IMR-90 (cell line): ENCODE measurements around the gene HOXD12. TPM values are rescaled to one million over a fixed set of nuclear protein-coding genes. Genes with fewer than 3 reads are reported as not detected.

Source experiments
- ATAC-seq: fragments of 200-7000 bp; cut with Tn5 transposase; 2 replicates; pipeline ENCODE4 v1.9.1; 2020; ENCODE audit warnings: low read depth, mild to moderate bottlenecking, moderate library complexity
- BruUV-seq: library from RNA; stranded (reverse); fragments of 400-500 nt; replicated peaks from 2 replicates; lab custom pipeline; 2021; lab: Mats Ljungman, UMichigan
- CTCF ChIA-PET: fragments of 300-600 bp; formaldehyde crosslinking; extraction: SDS; loops from one replicate; lab custom pipeline; 2021; ENCODE audit warnings: antibody characterized with exemption; lab: Yijun Ruan, JAX
- POLR2A ChIA-PET: fragments of 300-600 bp; sonication (Branson Sonifier 250); formaldehyde crosslinking; loops from one replicate; lab custom pipeline; 2022; ENCODE audit warnings: antibody characterized with exemption; ENCODE audit not compliant: unreplicated experiment; lab: Charles Lee
- DNase-seq: peaks from one replicate; pipeline ENCODE4 v3.0.0; 2013
- H2AFZ ChIP-seq: replicated peaks from 2 replicates; pipeline ENCODE3; 2013; ENCODE audit warnings: low read length, mild to moderate bottlenecking; ENCODE audit not compliant: poor library complexity
- H2AK5ac ChIP-seq: 2 replicates; pipeline ENCODE4 v1.6.1; 2013; ENCODE audit warnings: low read depth, low read length, inconsistent platforms
- H2AK9ac ChIP-seq: replicated peaks from 2 replicates; pipeline ENCODE3; 2013; ENCODE audit warnings: mild to moderate bottlenecking, low read depth, low read length, moderate library complexity; ENCODE audit not compliant: poor library complexity
- H2BK120ac ChIP-seq: 2 replicates; pipeline ENCODE4 v1.6.1; 2013; ENCODE audit warnings: low read depth, low read length, inconsistent platforms
- H2BK15ac ChIP-seq: 3 replicates; pipeline ENCODE4 v1.6.1; 2013; ENCODE audit warnings: low read depth, low read length, inconsistent platforms
- H2BK20ac ChIP-seq: 2 replicates; pipeline ENCODE4 v1.6.1; 2013; ENCODE audit warnings: low read depth, mild to moderate bottlenecking, inconsistent platforms, low read length, moderate library complexity
- H2BK5ac ChIP-seq: 2 replicates; pipeline ENCODE4 v1.6.1; 2013; ENCODE audit warnings: mild to moderate bottlenecking, low read depth, low read length, inconsistent platforms; ENCODE audit not compliant: poor library complexity, severe bottlenecking
- H3K14ac ChIP-seq: replicated peaks from 2 replicates; pipeline ENCODE4 v1.6.1; 2013; ENCODE audit warnings: low read depth, low read length, inconsistent platforms
- H3K18ac ChIP-seq: 2 replicates; pipeline ENCODE4 v1.6.1; 2013; ENCODE audit warnings: low read depth, low read length, control low read depth
- H3K23ac ChIP-seq: 2 replicates; pipeline ENCODE4 v1.6.1; 2013; ENCODE audit warnings: low read depth, low read length, inconsistent platforms
- H3K27ac ChIP-seq: 2 replicates; pipeline ENCODE4 v1.5.1; 2013; ENCODE audit warnings: mild to moderate bottlenecking, control low read depth, low read length; ENCODE audit not compliant: insufficient read depth
- H3K27me3 ChIP-seq: 2 replicates; pipeline ENCODE4 v1.6.1; 2013; ENCODE audit warnings: low read length; ENCODE audit not compliant: control insufficient read depth, insufficient read depth
- H3K36me3 ChIP-seq: 2 replicates; pipeline ENCODE4 v1.6.1; 2013; ENCODE audit warnings: low read length, mixed read lengths; ENCODE audit not compliant: control insufficient read depth, insufficient read depth
- H3K4ac ChIP-seq: 2 replicates; pipeline ENCODE4 v1.6.1; 2013; ENCODE audit warnings: low read depth, low read length, inconsistent platforms
- H3K4me1 ChIP-seq: 2 replicates; pipeline ENCODE4 v1.6.1; 2013; ENCODE audit warnings: low read length, mixed read lengths; ENCODE audit not compliant: control insufficient read depth, insufficient read depth
- H3K4me2 ChIP-seq: 2 replicates; pipeline ENCODE4 v1.6.1; 2013; ENCODE audit warnings: low read depth, mild to moderate bottlenecking, control low read depth, low read length, moderate library complexity
- H3K4me3 ChIP-seq: 2 replicates; pipeline ENCODE4 v1.5.1; 2013; ENCODE audit warnings: low read depth, mild to moderate bottlenecking, control low read depth, low read length, moderate library complexity; ENCODE audit not compliant: insufficient read depth
- H3K56ac ChIP-seq: 2 replicates; pipeline ENCODE4 v1.6.1; 2013; ENCODE audit warnings: low read length, inconsistent platforms; ENCODE audit not compliant: insufficient read depth; ENCODE audit errors: extremely low read depth
- H3K79me1 ChIP-seq, 2 experiments: 2 replicates each; pipeline ENCODE4 v1.6.1; 2013; ENCODE audit warnings: low read length in 2 of 2, inconsistent platforms in 1 of 2, low read depth in 1 of 2
- H3K9ac ChIP-seq: 2 replicates; pipeline ENCODE4 v1.6.1; 2013; ENCODE audit warnings: low read depth, low read length, control low read depth
- H3K9me1 ChIP-seq: 2 replicates; pipeline ENCODE4 v1.6.1; 2013; ENCODE audit warnings: low read length, inconsistent platforms; ENCODE audit not compliant: insufficient read depth
- H3K9me3 ChIP-seq: 2 replicates; pipeline ENCODE4 v1.6.1; 2013; ENCODE audit warnings: low read length; ENCODE audit not compliant: control insufficient read depth, insufficient read depth
- H4K20me1 ChIP-seq: 2 replicates; pipeline ENCODE4 v1.6.1; 2013; ENCODE audit warnings: low read length, inconsistent platforms; ENCODE audit not compliant: insufficient read depth
- H4K5ac ChIP-seq: 2 replicates; pipeline ENCODE4 v1.6.1; 2013; ENCODE audit warnings: mild to moderate bottlenecking, low read depth, low read length, control low read depth
- H4K8ac ChIP-seq, 2 experiments: 2 replicates each; pipeline ENCODE4 v1.6.1; 2013; ENCODE audit warnings: low read depth in 2 of 2, low read length in 2 of 2, control low read depth in 1 of 2, inconsistent platforms in 1 of 2
- H4K91ac ChIP-seq: 2 replicates; pipeline ENCODE4 v1.6.1; 2013; ENCODE audit warnings: low read depth, low read length, inconsistent platforms; ENCODE audit not compliant: insufficient read depth
- BHLHE40 ChIP-seq: fragments of 150-350 bp; IDR thresholded peaks from 2 replicates; pipeline ENCODE4 v1.6.1; 2016; ENCODE audit warnings: mild to moderate bottlenecking, low read depth, low read length
- CEBPB ChIP-seq: IDR thresholded peaks from 2 replicates; pipeline ENCODE4 v1.6.1; 2012; ENCODE audit warnings: low read depth, low read length, improper control_type of control experiment
- CHD1 ChIP-seq: IDR thresholded peaks from 2 replicates; pipeline ENCODE4 v1.6.1; 2012; ENCODE audit warnings: low read depth, low read length, improper control_type of control experiment
- CTCF ChIP-seq: conservative IDR thresholded peaks from 2 replicates; pipeline ENCODE4 v1.5.1; 2012; ENCODE audit warnings: mild to moderate bottlenecking, low read depth, low read length, improper control_type of control experiment
- MAZ ChIP-seq: IDR thresholded peaks from 2 replicates; pipeline ENCODE4 v1.6.1; 2012; ENCODE audit warnings: low read depth, mild to moderate bottlenecking, low read length, improper control_type of control experiment, moderate library complexity, borderline replicate concordance
- POLR2A ChIP-seq: IDR thresholded peaks from 2 replicates; pipeline ENCODE4 v1.6.1; 2012; ENCODE audit warnings: mild to moderate bottlenecking, low read depth, low read length
- RAD21 ChIP-seq: IDR thresholded peaks from 2 replicates; pipeline ENCODE4 v1.6.1; 2012; ENCODE audit warnings: low read length, improper control_type of control experiment
- RFX5 ChIP-seq: IDR thresholded peaks from 2 replicates; pipeline ENCODE4 v1.8.0; 2012; ENCODE audit warnings: low read depth, mild to moderate bottlenecking, low read length, moderate library complexity
- SMC3 ChIP-seq: fragments of 150-350 bp; IDR thresholded peaks from 2 replicates; pipeline ENCODE4 v1.6.1; 2016; ENCODE audit warnings: low read depth, mild to moderate bottlenecking, antibody characterized with exemption, low read length, moderate library complexity
- WGBS, 2 experiments: methylation state at CpG; one replicate each; pipeline versions ENCODE4 v1.1.5 to v1.1.7; 2013; ENCODE audit warnings: missing lambda C conversion rate in 2 of 2; ENCODE audit not compliant: insufficient read length in 1 of 2; ENCODE audit errors: extremely low coverage in 2 of 2; 5-methylcytosine and 5-hydroxymethylcytosine counted together
- dilution Hi-C: fragments of 300-500 bp; cut with HindIII; formaldehyde crosslinking; loops from one replicate; pipeline ENCODE4 v1.14.3; 2018; ENCODE audit warnings: low sequenced_read_pairs; ENCODE audit not compliant: unreplicated experiment
- in situ Hi-C: fragments of 300-500 bp; cut with MboI; formaldehyde crosslinking; loops from 3 replicates; pipeline ENCODE4 v1.14.3; 2019; ENCODE audit warnings: low sequenced_read_pairs, inconsistent platforms, mixed read lengths
- intact Hi-C: fragments of 100-400 bp; cut with micrococcal nuclease; formaldehyde crosslinking; loops from 2 replicates; pipeline ENCODE4 v1.10.0; 2022
- polyA plus RNA-seq, 3 experiments: library from polyadenylated mRNA; depleted of rRNA; stranded (reverse); fragments of >200 nt; gene quantifications; 2 replicates each; pipeline ENCODE4 v1.2.3, GENCODE V29; 2012; ENCODE audit warnings: low replicate concordance in 1 of 3
- total RNA-seq: library from RNA; depleted of rRNA; stranded (reverse); fragments of >200 nt; gene quantifications from 2 replicates; pipeline ENCODE4 v1.2.3, GENCODE V29; 2012
- TF ChIP-seq, protein P1 (sequence below): fragments of 150-350 bp; IDR thresholded peaks from 2 replicates; pipeline ENCODE4 v1.6.1; 2016; ENCODE audit warnings: low read depth, mild to moderate bottlenecking, low read length, moderate library complexity, borderline replicate concordance

The HOXD12 gene
- total and polyA plus RNA-seq, 2 of the 4 experiments (the other 2 are of a cell fraction) = not detected

DNA sequence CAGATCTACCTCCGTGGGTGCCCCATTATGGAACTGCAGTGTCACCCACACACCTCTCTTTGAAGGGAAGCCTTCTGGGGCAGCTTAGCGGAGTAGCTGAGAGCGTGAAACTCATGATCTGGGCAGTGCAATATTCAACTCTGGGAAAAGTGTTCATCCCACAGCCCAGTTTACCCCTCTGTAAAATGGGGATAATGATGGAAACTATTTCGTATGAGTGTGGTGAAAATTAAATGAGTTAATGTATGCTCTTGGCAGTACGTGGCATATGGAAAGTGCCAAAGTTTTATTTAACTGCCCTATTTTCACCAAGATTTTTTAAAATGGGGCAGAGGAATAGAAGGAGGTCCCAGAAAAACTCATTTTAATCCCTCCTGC, 27.3 kb upstream of the HOXD12 start:
- H4K20me1 ChIP-seq = no peaks in the 10 kb centered on the region
- ChIA-PET POLR2A (no interaction called here), CTCF (no interaction called here)
- no peak overlapping the region for H4K91ac ChIP-seq
- no peak overlapping the region for H3K14ac ChIP-seq
- peaks cover 93% of the 10 kb centered on the region for H3K27me3 ChIP-seq
- H3K4ac ChIP-seq = no peak overlapping the region
- no peak overlapping the region for H2BK15ac ChIP-seq
- dilution Hi-C loops = no loop called here
- no peak overlapping the region for H3K4me2 ChIP-seq
- intact Hi-C loops = no loop called here
- WGBS, 2 experiments = no CpG with 5 or more reads among the region's 5 CpGs
- H3K9me1 ChIP-seq = no peaks in the 10 kb centered on the region
- peaks cover 6% of the 10 kb centered on the region; the same call in 1 of the 2 replicates for H3K9me3 ChIP-seq
- H3K36me3 ChIP-seq = no peaks in the 10 kb centered on the region
- no TSS peak for BruUV-seq
- H3K23ac ChIP-seq = no peak overlapping the region
- no peak for TF ChIP-seq CEBPB
- TF ChIP-seq CHD1 = no peak
- no peak for TF ChIP-seq POLR2A
- TF ChIP-seq MAZ = no peak
- TF ChIP-seq BHLHE40 = no peak
- TF ChIP-seq, protein P1, sequence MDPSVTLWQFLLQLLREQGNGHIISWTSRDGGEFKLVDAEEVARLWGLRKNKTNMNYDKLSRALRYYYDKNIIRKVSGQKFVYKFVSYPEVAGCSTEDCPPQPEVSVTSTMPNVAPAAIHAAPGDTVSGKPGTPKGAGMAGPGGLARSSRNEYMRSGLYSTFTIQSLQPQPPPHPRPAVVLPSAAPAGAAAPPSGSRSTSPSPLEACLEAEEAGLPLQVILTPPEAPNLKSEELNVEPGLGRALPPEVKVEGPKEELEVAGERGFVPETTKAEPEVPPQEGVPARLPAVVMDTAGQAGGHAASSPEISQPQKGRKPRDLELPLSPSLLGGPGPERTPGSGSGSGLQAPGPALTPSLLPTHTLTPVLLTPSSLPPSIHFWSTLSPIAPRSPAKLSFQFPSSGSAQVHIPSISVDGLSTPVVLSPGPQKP = no peak
- no peak for TF ChIP-seq CTCF
- no peak for TF ChIP-seq RAD21
- TF ChIP-seq SMC3 = no peak
- TF ChIP-seq RFX5 = no peak
- no peak overlapping the region for H3K18ac ChIP-seq
- H2BK5ac ChIP-seq = no peak overlapping the region
- no peak overlapping the region for H2AFZ ChIP-seq
- DNase-seq (no peak), ATAC-seq (no peak)
- H2AK9ac ChIP-seq = no peak overlapping the region
- H3K79me1 ChIP-seq = no peaks in the 10 kb centered on the region
- no peak overlapping the region for H4K8ac ChIP-seq
- no peak overlapping the region for H2BK20ac ChIP-seq
- H3K27ac ChIP-seq = no peak overlapping the region
- in situ Hi-C loops = no loop called here
- H3K4me1 ChIP-seq = no peaks in the 10 kb centered on the region
- H3K4me3 ChIP-seq = no peak overlapping the region
- no peak overlapping the region for H3K56ac ChIP-seq
- H2AK5ac ChIP-seq = no peak overlapping the region
- no peak overlapping the region for H3K9ac ChIP-seq
- no peak overlapping the region for H2BK120ac ChIP-seq
- H4K5ac ChIP-seq = no peak overlapping the region
